Stomach smooth muscle (tissue), 2 donors: ENCODE results near the gene TEX11.
"Not testable (repeated sequence)": the region's sequence is repeated elsewhere in the genome, so short reads cannot be mapped to it uniquely, and the experiment has no call there.

Experiments used
- H3K27ac ChIP-seq: one replicate; pipeline ENCODE4 v1.7.0; 2013; ENCODE audit warnings: mild to moderate bottlenecking, low read length, inconsistent platforms
- H3K27me3 ChIP-seq, 2 donors: one replicate each; pipeline ENCODE4 v1.7.0; 2013; ENCODE audit warnings: low read length in 2 of 2; ENCODE audit not compliant: insufficient read depth in 2 of 2, control insufficient read depth in 1 of 2
- H3K36me3 ChIP-seq, 2 donors: one replicate each; pipeline ENCODE4 v1.7.0; 2013; ENCODE audit warnings: low read length in 2 of 2; ENCODE audit not compliant: control insufficient read depth in 2 of 2, insufficient read depth in 2 of 2
- H3K4me1 ChIP-seq: one replicate; pipeline ENCODE4 v1.7.0; 2013; ENCODE audit warnings: low read length; ENCODE audit not compliant: control insufficient read depth, insufficient read depth
- H3K4me3 ChIP-seq, 2 donors: one replicate each; pipeline ENCODE4 v1.7.0; 2013; ENCODE audit warnings: low read length in 2 of 2
- H3K9ac ChIP-seq, 2 donors: one replicate each; pipeline ENCODE4 v1.7.0; 2013; ENCODE audit warnings: low read length in 2 of 2, mild to moderate bottlenecking in 1 of 2
- H3K9me3 ChIP-seq, 2 donors: one replicate each; pipeline ENCODE4 v1.7.0; 2013; ENCODE audit warnings: low read length in 2 of 2; ENCODE audit not compliant: control insufficient read depth in 2 of 2
- donor health status: healthy.
- donor health status: Pancreatic carcinoma.

TEX11 gene

DNA sequence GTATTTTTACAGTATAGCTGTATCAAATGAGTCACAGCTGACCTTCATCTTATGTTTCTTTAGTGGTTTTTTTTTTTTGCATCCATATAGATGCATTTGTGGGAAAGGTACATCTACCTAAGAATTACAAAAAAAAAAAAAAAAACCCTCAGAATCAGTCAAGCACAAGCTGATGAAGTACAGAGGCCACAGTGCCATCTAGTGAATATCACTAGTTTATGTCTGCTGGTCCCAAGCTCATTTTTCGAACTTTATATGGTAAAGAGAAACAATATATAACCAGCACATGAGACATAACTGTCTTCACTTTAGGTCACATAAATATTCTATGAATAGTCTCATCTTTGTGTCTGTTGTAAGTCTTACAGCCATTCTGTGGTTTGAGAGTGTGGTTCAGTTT lies 243.8 kb downstream of the TEX11 start:
- H3K4me1 ChIP-seq: no peaks in the 10 kb centered on the region
- no peak overlapping the region for H3K27ac ChIP-seq
- no peak overlapping the region for H3K9ac ChIP-seq
- H3K36me3 ChIP-seq: no peaks in the 10 kb centered on the region
- no peak overlapping the region for H3K4me3 ChIP-seq
- no peaks in the 10 kb centered on the region for H3K9me3 ChIP-seq
- peaks cover 0 to 4% of the 10 kb centered on the region in 2 donors for H3K27me3 ChIP-seq

DNA sequence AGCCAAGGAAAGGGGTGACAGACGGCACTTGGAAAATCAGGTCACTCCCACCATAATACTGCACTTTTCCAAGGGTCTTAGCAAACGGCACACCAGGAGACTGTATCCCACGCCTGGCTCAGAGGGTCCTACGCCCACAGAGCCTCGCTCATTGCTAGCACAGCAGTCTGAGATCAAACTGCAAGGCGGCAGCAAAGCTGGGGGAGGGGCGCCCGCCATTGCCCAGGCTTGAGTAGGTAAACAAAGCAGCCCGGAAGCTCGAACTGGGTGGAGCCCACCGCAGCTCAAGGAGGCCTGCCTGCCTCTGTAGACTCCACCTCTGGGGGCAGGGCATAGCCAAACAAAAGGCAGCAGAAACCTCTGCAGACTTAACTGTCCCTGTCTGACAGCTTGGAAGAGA lies 247.4 kb downstream of the TEX11 start:
- H3K27me3 ChIP-seq, H3K4me3 ChIP-seq: not testable (repeated sequence)

DNA sequence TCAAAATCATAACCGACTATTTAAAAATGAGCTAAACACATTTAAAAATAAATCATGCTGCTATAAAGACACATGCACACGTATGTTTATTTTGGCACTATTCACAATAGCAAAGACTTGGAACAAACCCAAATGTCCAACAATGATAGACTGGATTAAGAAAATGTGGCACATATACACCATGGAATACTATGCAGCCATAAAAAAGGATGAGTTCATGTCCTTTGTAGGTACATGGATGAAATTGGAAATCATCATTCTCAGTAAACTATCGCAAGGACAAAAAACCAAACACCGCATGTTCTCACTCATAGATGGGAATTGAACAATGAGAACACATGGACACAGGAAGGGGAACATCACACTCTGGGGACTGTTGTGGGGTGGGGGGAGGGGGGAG lies 251.0 kb downstream of the TEX11 start:
- H3K36me3 ChIP-seq, H3K27me3 ChIP-seq, H3K9me3 ChIP-seq, H3K27ac ChIP-seq, H3K4me1 ChIP-seq, H3K4me3 ChIP-seq, H3K9ac ChIP-seq: not testable (repeated sequence)

More for the DNA sequence above, 247.4 kb downstream of the TEX11 start:
- not testable (repeated sequence) for H3K4me1 ChIP-seq, H3K9ac ChIP-seq, H3K27ac ChIP-seq, H3K9me3 ChIP-seq, H3K36me3 ChIP-seq

DNA sequence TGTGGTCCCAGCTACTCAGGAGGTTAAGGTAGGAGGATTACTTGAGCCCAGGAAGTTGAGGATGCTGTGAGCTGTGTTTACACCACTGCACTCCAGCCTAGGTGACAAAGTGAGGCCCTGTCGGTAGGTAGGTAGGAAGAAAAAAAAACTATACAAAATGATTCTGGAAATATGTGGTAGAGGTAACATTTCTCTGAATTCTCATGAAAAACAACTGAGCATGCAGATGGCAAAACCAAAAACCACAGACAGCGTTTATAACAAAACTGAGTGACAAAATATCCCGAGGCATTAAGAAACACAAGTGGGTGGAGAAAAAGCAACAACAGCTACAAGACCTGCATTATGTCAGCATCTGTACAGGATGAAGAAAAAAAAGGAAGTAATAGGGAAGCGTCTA lies 252.2 kb downstream of the TEX11 start:
- H3K9me3 ChIP-seq: no peaks in the 10 kb centered on the region
- no peaks in the 10 kb centered on the region for H3K36me3 ChIP-seq
- peaks cover 0 to 2% of the 10 kb centered on the region in 2 donors for H3K27me3 ChIP-seq
- H3K4me1 ChIP-seq: no peaks in the 10 kb centered on the region
- H3K9ac ChIP-seq: no peak overlapping the region
- no peak overlapping the region for H3K27ac ChIP-seq
- H3K4me3 ChIP-seq: no peak overlapping the region

DNA sequence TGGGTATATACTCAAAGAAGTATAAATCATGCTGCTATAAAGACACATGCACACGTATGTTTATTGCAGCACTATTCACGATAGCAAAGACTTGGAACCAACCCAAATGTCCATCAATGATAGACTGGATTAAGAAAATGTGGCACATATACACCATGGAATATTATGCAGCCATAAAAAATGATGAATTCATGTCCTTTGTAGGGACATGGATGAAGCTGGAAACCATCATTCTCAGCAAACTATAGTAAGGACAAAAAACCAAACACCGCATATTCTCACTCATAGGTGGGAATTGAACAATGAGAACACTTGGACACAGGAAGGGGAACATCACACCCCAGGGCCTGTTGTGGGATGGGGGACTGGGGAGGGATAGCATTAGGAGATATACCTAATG lies 260.6 kb downstream of the TEX11 start:
- H3K4me3 ChIP-seq, H3K4me1 ChIP-seq, H3K36me3 ChIP-seq, H3K27ac ChIP-seq, H3K9ac ChIP-seq, H3K9me3 ChIP-seq, H3K27me3 ChIP-seq: not testable (repeated sequence)

DNA sequence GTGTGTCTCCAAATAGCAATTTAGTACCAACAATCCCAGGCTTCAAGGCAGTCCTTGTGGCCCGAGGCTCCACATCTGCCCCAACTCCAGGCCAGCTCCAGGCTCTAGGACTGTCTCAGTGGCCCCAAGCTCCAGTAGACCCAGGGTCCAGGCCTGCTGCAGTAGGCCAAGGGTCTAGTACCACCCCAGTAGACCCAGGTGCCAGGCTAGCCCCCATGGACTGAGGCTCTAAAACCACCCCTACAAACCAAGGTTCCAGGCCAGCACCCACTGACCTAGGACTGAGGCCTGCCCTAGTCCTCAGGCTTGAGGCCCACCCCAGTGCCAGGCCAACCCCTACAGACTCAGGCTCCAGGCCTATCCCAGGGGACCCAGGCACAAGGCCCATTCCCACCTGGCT lies 272.3 kb downstream of the TEX11 start:
- Histone ChIP-seq H3K9me3 (no peaks in the 10 kb centered on the region), H3K36me3 (no peaks in the 10 kb centered on the region), H3K27me3 (peaks cover 0 to 11% of the 10 kb centered on the region in 2 donors), H3K27ac (no peak overlapping the region), H3K9ac (no peak overlapping the region), H3K4me1 (no peaks in the 10 kb centered on the region), H3K4me3 (no peak overlapping the region)

DNA sequence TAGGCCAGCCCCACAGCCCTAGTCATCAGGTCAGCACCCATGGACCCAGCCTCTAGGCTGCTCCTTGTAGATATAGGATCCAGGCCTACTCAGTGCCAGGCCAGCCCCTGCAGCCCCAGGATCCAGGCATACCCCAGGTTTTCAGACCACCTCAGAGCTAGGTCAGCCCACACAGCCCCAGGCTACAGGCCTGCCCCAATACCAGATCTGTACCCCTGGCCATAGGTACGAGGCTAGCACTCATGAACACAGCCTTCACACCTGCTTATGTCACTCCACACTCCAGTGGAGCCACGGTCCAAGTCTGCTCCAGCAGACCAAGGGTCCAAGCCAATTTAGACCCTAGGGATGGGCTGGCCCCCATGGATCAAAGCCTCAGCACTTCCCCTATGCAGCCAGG lies 272.8 kb downstream of the TEX11 start:
- H3K9ac ChIP-seq: no peak overlapping the region
- peaks cover 0 to 11% of the 10 kb centered on the region in 2 donors for H3K27me3 ChIP-seq
- no peaks in the 10 kb centered on the region for H3K9me3 ChIP-seq
- no peak overlapping the region for H3K27ac ChIP-seq
- no peaks in the 10 kb centered on the region for H3K4me1 ChIP-seq
- no peaks in the 10 kb centered on the region for H3K36me3 ChIP-seq
- H3K4me3 ChIP-seq: no peak overlapping the region

DNA sequence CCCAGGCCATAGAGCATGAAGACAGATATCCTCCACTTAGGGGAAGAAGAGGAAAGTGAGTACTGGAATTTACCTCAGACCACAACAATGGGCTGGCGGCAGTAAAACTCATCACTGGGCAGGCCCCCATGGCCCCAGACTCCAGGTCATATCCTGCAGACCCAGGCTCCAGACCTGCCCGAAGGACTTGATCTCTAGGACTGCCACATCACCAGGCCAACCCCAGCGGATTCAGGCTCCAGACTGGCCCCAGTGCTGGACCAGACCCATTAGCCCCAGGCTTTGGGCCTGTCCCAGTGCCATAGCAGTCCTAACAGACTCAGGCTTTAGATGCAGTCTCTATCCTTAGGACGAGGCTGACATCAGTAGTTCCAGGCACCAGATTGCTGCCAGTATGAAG lies 273.3 kb downstream of the TEX11 start:
- Histone ChIP-seq H3K9ac (no peak overlapping the region), H3K4me1 (no peaks in the 10 kb centered on the region), H3K36me3 (no peaks in the 10 kb centered on the region), H3K4me3 (no peak overlapping the region), H3K9me3 (no peaks in the 10 kb centered on the region), H3K27me3 (peaks cover 0 to 11% of the 10 kb centered on the region in 2 donors), H3K27ac (no peak overlapping the region)

DNA sequence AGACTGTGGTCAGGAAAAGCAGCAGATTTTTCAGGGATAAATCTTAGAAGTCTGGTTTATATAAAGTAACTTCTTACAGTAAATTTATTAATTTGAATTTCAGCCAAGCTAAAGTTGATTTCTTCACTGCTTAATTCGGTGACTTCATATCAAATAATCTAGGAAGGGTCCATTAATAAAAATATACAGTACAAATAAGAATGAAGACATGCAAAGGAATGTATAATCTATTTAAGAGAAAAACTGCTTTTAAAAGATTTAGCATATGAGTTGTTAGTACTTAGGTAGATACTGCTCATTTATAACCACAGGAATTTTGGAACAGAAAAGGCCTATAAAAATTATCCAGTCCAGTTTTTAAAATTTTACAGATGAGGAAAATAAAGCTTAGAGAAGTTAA lies 286.8 kb downstream of the TEX11 start:
- no peaks in the 10 kb centered on the region for H3K4me1 ChIP-seq
- no peak overlapping the region for H3K27ac ChIP-seq
- H3K36me3 ChIP-seq: no peaks in the 10 kb centered on the region
- H3K4me3 ChIP-seq: no peak overlapping the region
- no peaks in the 10 kb centered on the region for H3K27me3 ChIP-seq
- no peaks in the 10 kb centered on the region for H3K9me3 ChIP-seq
- no peak overlapping the region for H3K9ac ChIP-seq

DNA sequence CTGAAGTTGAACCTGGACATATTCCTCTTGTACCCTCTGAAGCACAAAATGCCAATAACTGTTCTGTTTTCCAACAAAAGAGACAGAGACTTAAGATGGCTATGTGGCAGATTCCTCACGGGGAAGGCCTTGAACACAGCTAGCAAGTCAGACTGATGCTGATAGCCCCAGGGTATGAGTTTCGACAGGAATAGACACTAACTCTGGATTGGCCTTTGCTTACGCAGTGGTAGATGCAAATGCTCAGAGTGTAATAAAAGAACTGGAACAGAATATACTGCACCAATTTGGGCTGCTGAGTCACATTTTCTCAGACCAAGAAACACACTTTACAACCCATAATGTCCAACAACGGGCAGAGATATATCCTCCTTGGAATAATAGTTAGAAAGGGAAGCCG lies 290.0 kb downstream of the TEX11 start:
- H3K27me3 ChIP-seq: peaks cover 0 to 3% of the 10 kb centered on the region in 2 donors
- no peak overlapping the region for H3K4me3 ChIP-seq
- no peak overlapping the region for H3K27ac ChIP-seq
- no peak overlapping the region for H3K9ac ChIP-seq
- H3K9me3 ChIP-seq: no peaks in the 10 kb centered on the region
- no peaks in the 10 kb centered on the region for H3K4me1 ChIP-seq
- H3K36me3 ChIP-seq: no peaks in the 10 kb centered on the region

DNA sequence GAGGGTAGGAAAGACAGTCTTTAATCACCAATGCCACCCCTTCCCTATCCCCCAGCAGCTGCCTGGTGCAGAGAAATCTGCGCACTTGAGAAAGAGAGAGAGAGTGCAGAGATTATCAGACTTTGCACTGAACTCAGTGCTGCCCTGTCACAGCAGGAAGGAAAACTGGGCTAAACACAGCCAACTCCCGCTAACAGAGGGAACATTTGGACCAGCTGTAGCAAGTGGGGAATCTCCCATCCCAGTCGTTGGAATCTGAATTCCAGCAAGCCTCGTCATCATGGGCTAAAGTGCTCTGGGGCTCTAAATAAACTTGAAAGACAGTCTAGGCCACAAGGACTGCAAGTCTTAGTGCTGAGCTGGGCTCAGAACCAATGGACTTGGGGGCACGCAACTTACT lies 295.2 kb downstream of the TEX11 start:
- Histone ChIP-seq H3K9me3 (no peaks in the 10 kb centered on the region), H3K9ac (no peak overlapping the region), H3K4me1 (no peaks in the 10 kb centered on the region), H3K36me3 (no peaks in the 10 kb centered on the region), H3K27ac (no peak overlapping the region), H3K27me3 (peaks cover 0 to 13% of the 10 kb centered on the region in 2 donors), H3K4me3 (no peak overlapping the region)

DNA sequence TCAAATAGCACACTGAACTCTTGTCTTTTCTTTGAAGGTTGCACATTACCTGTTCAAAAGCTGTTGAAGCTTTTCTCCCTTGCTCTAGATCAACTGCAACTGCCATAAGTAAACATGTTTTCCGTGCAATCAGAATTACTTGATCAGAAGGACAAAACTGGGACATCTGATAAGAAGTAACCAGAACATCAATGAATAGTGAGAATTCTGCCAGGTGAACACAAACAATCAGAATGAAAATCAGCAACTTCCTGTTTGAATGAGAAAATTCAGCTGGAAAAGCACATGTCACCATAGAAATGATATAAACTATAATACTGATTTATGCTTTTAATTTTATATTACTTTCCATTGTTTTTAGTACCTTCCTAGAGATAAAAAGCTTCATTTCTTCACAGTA lies 303.2 kb downstream of the TEX11 start:
- H3K4me1 ChIP-seq: no peaks in the 10 kb centered on the region
- H3K9ac ChIP-seq: no peak overlapping the region
- no peaks in the 10 kb centered on the region for H3K27me3 ChIP-seq
- H3K9me3 ChIP-seq: no peaks in the 10 kb centered on the region
- no peak overlapping the region for H3K4me3 ChIP-seq
- no peaks in the 10 kb centered on the region for H3K36me3 ChIP-seq
- no peak overlapping the region for H3K27ac ChIP-seq
